ENCODE measurements around the gene KCNQ5.

Gene KCNQ5

GRCh38 chr6:73107016-73107415, 485.2 kb downstream of the KCNQ5 start:
- Histone ChIP-seq H3K27ac (ENCODE audit: low read depth, low read length, poor library complexity, severe bottlenecking) (no peak overlapping the region), H3K9me3 (ENCODE audit: low read length) (no peaks in the 10 kb centered on the region), H3K9ac (ENCODE audit: low read length) (no peak overlapping the region), H3K4me1 (ENCODE audit: insufficient read depth, low read length, severe bottlenecking) (no peaks in the 10 kb centered on the region), H3K4me3 (ENCODE audit: low read depth, low read length, poor library complexity, severe bottlenecking) (no peak overlapping the region), H3K36me3 (ENCODE audit: insufficient read depth, low read length) (no peaks in the 10 kb centered on the region; the same call in 1 of the 2 replicates), H2AFZ (ENCODE audit: low read length) (no peak overlapping the region), H3K27me3 (ENCODE audit: insufficient read depth, low read length) (no peaks in the 10 kb centered on the region), H3K4me2 (ENCODE audit: low read length) (no peak overlapping the region), H4K20me1 (ENCODE audit: insufficient read depth, low read length) (no peaks in the 10 kb centered on the region), H3K79me2 (ENCODE audit: insufficient read depth, low read length) (no peaks in the 10 kb centered on the region), H3K9me2 (ENCODE audit: low read depth, low read length) (no peaks in the 10 kb centered on the region), H3F3A (ENCODE audit: insufficient read depth, low read length) (no peaks in the 10 kb centered on the region)
- no peak for TF ChIP-seq CTCF (IDR thresholded peaks at IDR 0.05; ENCODE audit: low read length)
- TF ChIP-seq EZH2 (IDR thresholded peaks at IDR 0.05; ENCODE audit: borderline replicate concordance, low read length): no peak

GRCh38 chr6:73108949-73109348, 487.1 kb downstream of the KCNQ5 start:
- TF ChIP-seq CTCF (IDR thresholded peaks at IDR 0.05; ENCODE audit: low read length) (no peak), EZH2 (IDR thresholded peaks at IDR 0.05; ENCODE audit: borderline replicate concordance, low read length) (no peak)
- Histone ChIP-seq H3K9me2 (ENCODE audit: low read depth, low read length) (no peaks in the 10 kb centered on the region), H3F3A (ENCODE audit: insufficient read depth, low read length) (no peaks in the 10 kb centered on the region), H3K9me3 (ENCODE audit: low read length) (no peaks in the 10 kb centered on the region), H3K27me3 (ENCODE audit: insufficient read depth, low read length) (no peaks in the 10 kb centered on the region), H2AFZ (ENCODE audit: low read length) (no peak overlapping the region), H3K36me3 (ENCODE audit: insufficient read depth, low read length) (no peaks in the 10 kb centered on the region; the same call in 1 of the 2 replicates), H3K27ac (ENCODE audit: low read depth, low read length, poor library complexity, severe bottlenecking) (no peak overlapping the region), H4K20me1 (ENCODE audit: insufficient read depth, low read length) (no peaks in the 10 kb centered on the region), H3K9ac (ENCODE audit: low read length) (no peak overlapping the region), H3K4me3 (ENCODE audit: low read depth, low read length, poor library complexity, severe bottlenecking) (no peak overlapping the region), H3K79me2 (ENCODE audit: insufficient read depth, low read length) (no peaks in the 10 kb centered on the region), H3K4me1 (ENCODE audit: insufficient read depth, low read length, severe bottlenecking) (no peaks in the 10 kb centered on the region), H3K4me2 (ENCODE audit: low read length) (no peak overlapping the region)

GRCh38 chr6:73109659-73110058, 487.8 kb downstream of the KCNQ5 start:
- no peaks in the 10 kb centered on the region for H3K9me3 ChIP-seq (ENCODE audit: low read length)
- TF ChIP-seq EZH2 (IDR thresholded peaks at IDR 0.05; ENCODE audit: borderline replicate concordance, low read length): no peak
- TF ChIP-seq CTCF (IDR thresholded peaks at IDR 0.05; ENCODE audit: low read length): no peak
- no peaks in the 10 kb centered on the region for H4K20me1 ChIP-seq (ENCODE audit: insufficient read depth, low read length)
- no peak overlapping the region for H3K4me3 ChIP-seq (ENCODE audit: low read depth, low read length, poor library complexity, severe bottlenecking)
- H3K36me3 ChIP-seq (ENCODE audit: insufficient read depth, low read length): no peaks in the 10 kb centered on the region; the same call in 1 of the 2 replicates
- H3K9me2 ChIP-seq (ENCODE audit: low read depth, low read length): no peaks in the 10 kb centered on the region
- no peaks in the 10 kb centered on the region for H3F3A ChIP-seq (ENCODE audit: insufficient read depth, low read length)
- H3K79me2 ChIP-seq (ENCODE audit: insufficient read depth, low read length): no peaks in the 10 kb centered on the region
- H3K4me2 ChIP-seq (ENCODE audit: low read length): no peak overlapping the region
- H3K27ac ChIP-seq (ENCODE audit: low read depth, low read length, poor library complexity, severe bottlenecking): no peak overlapping the region
- H3K9ac ChIP-seq (ENCODE audit: low read length): no peak overlapping the region
- H3K27me3 ChIP-seq (ENCODE audit: insufficient read depth, low read length): no peaks in the 10 kb centered on the region
- H2AFZ ChIP-seq (ENCODE audit: low read length): no peak overlapping the region
- H3K4me1 ChIP-seq (ENCODE audit: insufficient read depth, low read length, severe bottlenecking): no peaks in the 10 kb centered on the region
